Mesenchymal stem cell (in vitro differentiated cells and primary cell): ENCODE measurements around the gene TSEN15. TPM values are rescaled to one million over a fixed set of nuclear protein-coding genes. Genes with fewer than 3 reads are reported as not detected.

Experiments used
- DNase-seq: peaks from one replicate; pipeline ENCODE4 v3.0.0-alpha.2; 2013
- H2AFZ ChIP-seq: one replicate; pipeline ENCODE4 v1.6.1; 2013; ENCODE audit warnings: low read depth, mild to moderate bottlenecking, control low read depth, inconsistent platforms, low read length, moderate library complexity
- H2AK5ac ChIP-seq: 2 replicates; pipeline ENCODE4 v1.6.1; 2013; ENCODE audit warnings: low read length, moderate library complexity, mild to moderate bottlenecking, inconsistent platforms; ENCODE audit not compliant: severe bottlenecking
- H2BK120ac ChIP-seq: one replicate; pipeline ENCODE4 v1.6.1; 2013; ENCODE audit warnings: low read depth, mild to moderate bottlenecking, inconsistent platforms, low read length, moderate library complexity
- H2BK12ac ChIP-seq, 2 experiments: one replicate each; pipeline ENCODE4 v1.6.1; 2013; ENCODE audit warnings: inconsistent platforms in 2 of 2, low read length in 2 of 2, mild to moderate bottlenecking in 2 of 2, moderate library complexity in 2 of 2, control low read depth in 1 of 2
- H2BK15ac ChIP-seq: one replicate; pipeline ENCODE4 v1.6.1; 2013; ENCODE audit warnings: mild to moderate bottlenecking, low read depth, inconsistent platforms; ENCODE audit not compliant: poor library complexity, severe bottlenecking
- H2BK5ac ChIP-seq: 2 replicates; pipeline ENCODE4 v1.6.1; 2013; ENCODE audit warnings: low read depth, mild to moderate bottlenecking, low read length, control low read depth, inconsistent platforms; ENCODE audit not compliant: poor library complexity, severe bottlenecking
- H3K14ac ChIP-seq, 2 experiments: one replicate each; pipeline ENCODE4 v1.6.1; 2013; ENCODE audit warnings: inconsistent platforms in 2 of 2, low read length in 2 of 2, control low read depth in 1 of 2, mild to moderate bottlenecking in 1 of 2, moderate library complexity in 1 of 2
- H3K18ac ChIP-seq, 2 experiments: one replicate each; pipeline ENCODE4 v1.6.1; 2013; ENCODE audit warnings: inconsistent platforms in 2 of 2, low read length in 2 of 2, control low read depth in 1 of 2, low read depth in 1 of 2, mild to moderate bottlenecking in 1 of 2
- H3K23ac ChIP-seq, 2 experiments: one replicate each; pipeline ENCODE4 v1.6.1; 2013; ENCODE audit warnings: inconsistent platforms in 2 of 2, low read length in 2 of 2, mild to moderate bottlenecking in 2 of 2, moderate library complexity in 2 of 2, control low read depth in 1 of 2
- H3K27ac ChIP-seq: 2 replicates; pipeline ENCODE4 v1.5.1; 2013; ENCODE audit warnings: mild to moderate bottlenecking, moderate library complexity, low read length, control low read depth, inconsistent platforms; ENCODE audit not compliant: poor library complexity, severe bottlenecking
- H3K27me3 ChIP-seq, 2 experiments: 2 replicates each; pipeline versions ENCODE4 v1.6.1 to v1.7.0; 2013; ENCODE audit warnings: low read length in 2 of 2, mild to moderate bottlenecking in 2 of 2, moderate library complexity in 2 of 2, control low read depth in 1 of 2, inconsistent platforms in 1 of 2; ENCODE audit not compliant: control insufficient read depth in 1 of 2, insufficient read depth in 1 of 2
- H3K36me3 ChIP-seq, 2 experiments: 2 replicates each; pipeline versions ENCODE4 v1.6.1 to v1.7.0; 2013; ENCODE audit warnings: low read length in 2 of 2, control low read depth in 1 of 2, inconsistent platforms in 1 of 2, low read depth in 1 of 2, mild to moderate bottlenecking in 1 of 2; ENCODE audit not compliant: insufficient read depth in 2 of 2, control insufficient read depth in 1 of 2
- H3K4ac ChIP-seq, 2 experiments: one replicate each; pipeline ENCODE4 v1.6.1; 2013; ENCODE audit warnings: inconsistent platforms in 2 of 2, low read length in 2 of 2, mild to moderate bottlenecking in 2 of 2, moderate library complexity in 2 of 2, control low read depth in 1 of 2, low read depth in 1 of 2
- H3K4me1 ChIP-seq: 2 replicates; pipeline ENCODE4 v1.6.1; 2013; ENCODE audit warnings: low read depth, low read length, control low read depth; ENCODE audit not compliant: control insufficient read depth, insufficient read depth
- H3K4me2 ChIP-seq: 2 replicates; pipeline ENCODE4 v1.6.1; 2013; ENCODE audit warnings: low read length, mild to moderate bottlenecking, inconsistent platforms; ENCODE audit not compliant: poor library complexity, severe bottlenecking
- H3K4me3 ChIP-seq, 2 experiments: 2 replicates each; pipeline versions ENCODE4 v1.5.1 to v1.7.0; 2013; ENCODE audit warnings: low read length in 2 of 2, mild to moderate bottlenecking in 2 of 2, control low read depth in 1 of 2, low read depth in 1 of 2; ENCODE audit not compliant: insufficient read depth in 1 of 2
- H3K79me1 ChIP-seq: replicated peaks from 2 replicates; pipeline ENCODE4 v1.6.1; 2013; ENCODE audit warnings: mild to moderate bottlenecking, control low read depth, low read length, inconsistent platforms; ENCODE audit not compliant: poor library complexity, severe bottlenecking
- H3K9ac ChIP-seq: 2 replicates; pipeline ENCODE4 v1.7.0; 2013; ENCODE audit warnings: mild to moderate bottlenecking, low read length, moderate library complexity
- H3K9me3 ChIP-seq: 2 replicates; pipeline ENCODE4 v1.7.0; 2013; ENCODE audit warnings: mild to moderate bottlenecking, low read length; ENCODE audit not compliant: control insufficient read depth
- H4K8ac ChIP-seq: one replicate; pipeline ENCODE4 v1.6.1; 2013; ENCODE audit warnings: inconsistent platforms, mild to moderate bottlenecking, low read length, moderate library complexity
- H4K91ac ChIP-seq: one replicate; pipeline ENCODE4 v1.6.1; 2013; ENCODE audit warnings: mild to moderate bottlenecking, low read length, inconsistent platforms
- WGBS: methylation state at CpG from one replicate; pipeline ENCODE4 v1.1.7; 2013; ENCODE audit warnings: mixed read lengths; 5-methylcytosine and 5-hydroxymethylcytosine counted together
- polyA plus RNA-seq, 2 experiments: library from polyadenylated mRNA; stranded (reverse); fragments of 200-250 nt; gene quantifications; one replicate each; pipeline ENCODE4 v1.2.3, GENCODE V29; 2013

TSEN15 gene
- 32.4 TPM for polyA plus RNA-seq (2013, experiment 1 of 2)
- polyA plus RNA-seq (2013, experiment 2 of 2): 34.3 TPM

DNA sequence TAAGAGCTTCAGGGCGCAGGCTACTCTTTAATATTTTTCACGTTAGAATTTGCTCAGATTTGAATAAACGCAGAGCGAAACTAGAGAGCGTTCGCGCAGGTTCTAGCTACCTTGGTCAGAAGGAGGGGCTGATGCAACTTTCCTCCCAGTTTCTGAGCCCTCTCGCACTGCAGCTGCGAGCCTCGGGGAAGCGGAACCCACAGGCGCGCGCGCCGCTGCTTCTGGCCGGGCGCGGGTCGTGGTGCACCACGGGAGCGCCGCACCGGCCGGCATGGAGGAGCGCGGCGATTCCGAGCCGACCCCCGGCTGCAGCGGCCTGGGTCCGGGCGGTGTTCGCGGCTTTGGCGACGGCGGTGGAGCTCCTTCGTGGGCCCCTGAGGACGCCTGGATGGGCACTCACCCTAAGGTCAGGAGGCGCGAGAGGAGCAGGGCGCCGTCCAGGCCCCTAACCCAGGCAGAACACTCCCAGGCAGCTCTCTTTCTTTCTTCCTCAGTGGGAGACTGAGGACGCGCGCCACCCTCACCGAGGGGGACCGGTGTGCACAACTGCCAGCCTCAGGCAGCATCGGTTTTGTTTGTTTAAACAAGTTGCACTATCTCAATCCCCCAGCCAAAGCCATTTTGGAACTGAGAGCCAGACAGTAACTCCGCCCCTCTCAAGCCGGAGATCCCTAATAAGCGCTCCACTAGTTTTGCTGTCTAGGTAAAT, at the start of gene TSEN15:
Gene TSEN15, plus strand, starts transcription at position 246 of the 709 bp plus-strand sequence. Its CDS starts 26 bp downstream, at position 272.
- peak; percentile 83 for DNase-seq
- H2AFZ ChIP-seq: peak within 1 kb of the TSS; percentile 98
- peak within 1 kb of the TSS; percentile 29 for H2BK15ac ChIP-seq
- under 1% methylated on average over 50 of the region's 54 CpGs for WGBS
- H3K4ac ChIP-seq: peak within 1 kb of the TSS; percentile 78 to 100
- H3K9me3 ChIP-seq: no peaks in the 10 kb centered on the region
- H3K79me1 ChIP-seq: peaks cover 7% of the 10 kb centered on the region
- H3K27ac ChIP-seq: peak within 1 kb of the TSS; percentile 94
- peak within 1 kb of the TSS; percentile 84 for H3K4me2 ChIP-seq
- peak within 1 kb of the TSS; percentile 98 to 100 for H3K18ac ChIP-seq
- peak within 1 kb of the TSS; percentile 89 to 92 for H3K4me3 ChIP-seq
- peak within 1 kb of the TSS; percentile 99 for H4K8ac ChIP-seq
- no peaks in the 10 kb centered on the region for H3K27me3 ChIP-seq
- peak within 1 kb of the TSS; percentile 99 for H4K91ac ChIP-seq
- H2AK5ac ChIP-seq: peak within 1 kb of the TSS; percentile 29
- peak within 1 kb of the TSS; percentile 97 for H3K9ac ChIP-seq
- peaks cover 3 to 10% of the 10 kb centered on the region in 2 experiments for H3K36me3 ChIP-seq
- H2BK5ac ChIP-seq: peak within 1 kb of the TSS; percentile 89
- peak within 1 kb of the TSS in 1 of 2 experiments; percentile 45 for H2BK12ac ChIP-seq
- H2BK120ac ChIP-seq: peak within 1 kb of the TSS; percentile 82
- peak within 1 kb of the TSS in 1 of 2 experiments; percentile 81 for H3K23ac ChIP-seq
- H3K4me1 ChIP-seq: no peaks in the 10 kb centered on the region
- peak within 1 kb of the TSS in 1 of 2 experiments; percentile 92 for H3K14ac ChIP-seq

GRCh38 chr1:184002071-184002470, 49.5 kb upstream of the TSEN15 start:
- Histone ChIP-seq H3K79me1 (no peaks in the 10 kb centered on the region), H3K4ac (no peak overlapping the region), H3K14ac (no peak overlapping the region), H3K27ac (peak overlapping the region; percentile 47), H2BK5ac (no peak overlapping the region), H2AFZ (peak overlapping the region; percentile 39), H3K9ac (peak overlapping the region; percentile 60), H3K27me3 (no peaks in the 10 kb centered on the region), H3K4me3 (no peak overlapping the region), H3K18ac (peak overlapping the region in 1 of 2 experiments; percentile 68), H2BK15ac (no peak overlapping the region), H3K36me3 (no peaks in the 10 kb centered on the region), H2BK12ac (no peak overlapping the region), H3K9me3 (no peaks in the 10 kb centered on the region), H3K23ac (no peak overlapping the region), H4K91ac (no peak overlapping the region), H2BK120ac (no peak overlapping the region), H3K4me2 (no peak overlapping the region), H3K4me1 (peaks cover 5% of the 10 kb centered on the region), H2AK5ac (peak overlapping the region; percentile 9), H4K8ac (peak overlapping the region; percentile 14)
- WGBS: 10% methylated on average over 2 of the region's 2 CpGs
- peak; percentile 79 for DNase-seq

GRCh38 chr1:184004935-184005334, 46.6 kb upstream of the TSEN15 start:
- Histone ChIP-seq H4K8ac (no peak overlapping the region), H3K27ac (no peak overlapping the region), H4K91ac (peak overlapping the region; percentile 30), H3K14ac (no peak overlapping the region), H2AFZ (no peak overlapping the region), H2BK120ac (no peak overlapping the region), H3K79me1 (no peaks in the 10 kb centered on the region), H2BK15ac (no peak overlapping the region), H3K27me3 (no peaks in the 10 kb centered on the region), H3K23ac (no peak overlapping the region), H2AK5ac (no peak overlapping the region), H2BK5ac (no peak overlapping the region), H3K18ac (no peak overlapping the region), H3K4ac (no peak overlapping the region), H3K4me1 (peaks cover 5% of the 10 kb centered on the region), H3K36me3 (no peaks in the 10 kb centered on the region), H3K4me2 (no peak overlapping the region), H3K4me3 (no peak overlapping the region), H3K9ac (no peak overlapping the region), H3K9me3 (no peaks in the 10 kb centered on the region), H2BK12ac (no peak overlapping the region)
- 97% methylated on average over 4 of the region's 4 CpGs for WGBS
- no peak for DNase-seq

DNA sequence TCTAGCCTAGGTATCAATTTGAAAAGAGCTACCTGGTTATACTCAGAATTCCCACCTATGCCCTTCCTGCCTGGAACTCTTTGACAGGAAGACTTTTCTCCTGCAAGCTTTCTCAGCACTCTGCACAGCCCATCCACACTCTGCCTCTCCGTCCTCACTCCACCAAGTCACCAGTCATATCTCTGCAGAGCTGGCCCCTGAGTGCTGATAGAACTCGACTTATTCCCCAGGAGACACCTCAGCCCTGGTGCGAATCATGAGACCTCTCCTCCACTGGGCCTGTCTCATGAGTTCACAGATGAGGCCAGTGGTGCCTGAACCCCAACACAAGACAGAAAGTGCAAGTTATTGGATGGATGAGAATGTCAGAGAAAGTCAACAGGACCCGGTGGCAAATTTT, 46.0 kb upstream of the TSEN15 start:
- H3K4ac ChIP-seq: no peak overlapping the region
- peak overlapping the region in 1 of 2 experiments; percentile 65 for H3K14ac ChIP-seq
- no peak overlapping the region for H3K27ac ChIP-seq
- no peak overlapping the region for H2BK5ac ChIP-seq
- H2BK15ac ChIP-seq: no peak overlapping the region
- DNase-seq: no peak
- no peak overlapping the region for H3K18ac ChIP-seq
- H4K91ac ChIP-seq: no peak overlapping the region
- H2AK5ac ChIP-seq: no peak overlapping the region
- H3K79me1 ChIP-seq: no peaks in the 10 kb centered on the region
- no peak overlapping the region for H2AFZ ChIP-seq
- H3K36me3 ChIP-seq: no peaks in the 10 kb centered on the region
- H3K4me3 ChIP-seq: no peak overlapping the region
- no peak overlapping the region for H2BK12ac ChIP-seq
- no peak overlapping the region for H3K23ac ChIP-seq
- no peaks in the 10 kb centered on the region for H3K9me3 ChIP-seq
- no peak overlapping the region for H3K9ac ChIP-seq
- H2BK120ac ChIP-seq: no peak overlapping the region
- H3K4me2 ChIP-seq: no peak overlapping the region
- H3K4me1 ChIP-seq: peaks cover 5% of the 10 kb centered on the region
- WGBS: 93% methylated on average over 3 of the region's 4 CpGs
- H4K8ac ChIP-seq: no peak overlapping the region
- no peaks in the 10 kb centered on the region for H3K27me3 ChIP-seq
